SKM-1 (cell line): Measurements from ENCODE around the gene ZNF469.

Experiments
- DNase-seq: peaks from one replicate; lab custom pipeline; 2025; ENCODE audit not compliant: unreplicated experiment; lab: John Stamatoyannopoulos, UW

Gene ZNF469

DNA sequence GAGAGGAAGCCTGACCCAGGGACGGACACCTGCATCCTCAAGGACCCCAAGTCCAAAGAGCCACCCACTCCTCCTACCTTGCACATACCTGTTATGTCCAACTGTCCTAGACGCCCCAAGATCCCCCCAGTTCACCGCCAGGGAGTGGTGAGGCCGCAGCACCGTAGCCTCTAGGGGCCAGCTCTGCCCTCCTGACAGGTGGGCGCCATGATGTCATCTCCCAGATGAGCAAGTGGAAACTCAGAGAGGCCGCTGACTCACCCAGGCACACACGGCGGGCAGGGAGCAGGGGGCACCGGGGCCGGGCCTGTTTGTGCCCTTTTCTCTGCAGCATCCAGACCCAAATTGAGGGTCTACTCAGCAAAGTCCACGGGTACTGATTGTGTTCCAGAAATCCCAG, 4.8 kb upstream of the ZNF469 start:
- no peak for DNase-seq

DNA sequence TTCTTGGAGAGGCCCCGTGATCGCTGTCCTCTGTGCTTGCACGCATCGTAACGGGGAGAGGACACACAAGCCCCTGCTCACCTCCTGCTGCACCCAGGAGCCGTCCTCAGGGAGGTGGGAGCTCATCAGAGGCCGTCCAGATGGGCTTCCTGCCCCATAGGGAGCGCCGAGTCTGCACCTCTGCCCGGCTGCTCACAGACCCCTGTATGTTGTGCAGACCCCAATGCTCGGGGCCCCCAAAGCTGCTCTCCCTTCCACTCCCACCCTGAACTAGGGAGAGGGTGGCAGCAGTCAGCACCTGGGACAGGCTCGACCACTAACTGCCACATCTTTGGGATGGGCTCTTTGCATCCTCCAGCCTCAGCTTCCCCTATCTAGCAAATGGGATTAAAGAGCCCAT, 4.4 kb upstream of the ZNF469 start:
- no peak for DNase-seq

DNA sequence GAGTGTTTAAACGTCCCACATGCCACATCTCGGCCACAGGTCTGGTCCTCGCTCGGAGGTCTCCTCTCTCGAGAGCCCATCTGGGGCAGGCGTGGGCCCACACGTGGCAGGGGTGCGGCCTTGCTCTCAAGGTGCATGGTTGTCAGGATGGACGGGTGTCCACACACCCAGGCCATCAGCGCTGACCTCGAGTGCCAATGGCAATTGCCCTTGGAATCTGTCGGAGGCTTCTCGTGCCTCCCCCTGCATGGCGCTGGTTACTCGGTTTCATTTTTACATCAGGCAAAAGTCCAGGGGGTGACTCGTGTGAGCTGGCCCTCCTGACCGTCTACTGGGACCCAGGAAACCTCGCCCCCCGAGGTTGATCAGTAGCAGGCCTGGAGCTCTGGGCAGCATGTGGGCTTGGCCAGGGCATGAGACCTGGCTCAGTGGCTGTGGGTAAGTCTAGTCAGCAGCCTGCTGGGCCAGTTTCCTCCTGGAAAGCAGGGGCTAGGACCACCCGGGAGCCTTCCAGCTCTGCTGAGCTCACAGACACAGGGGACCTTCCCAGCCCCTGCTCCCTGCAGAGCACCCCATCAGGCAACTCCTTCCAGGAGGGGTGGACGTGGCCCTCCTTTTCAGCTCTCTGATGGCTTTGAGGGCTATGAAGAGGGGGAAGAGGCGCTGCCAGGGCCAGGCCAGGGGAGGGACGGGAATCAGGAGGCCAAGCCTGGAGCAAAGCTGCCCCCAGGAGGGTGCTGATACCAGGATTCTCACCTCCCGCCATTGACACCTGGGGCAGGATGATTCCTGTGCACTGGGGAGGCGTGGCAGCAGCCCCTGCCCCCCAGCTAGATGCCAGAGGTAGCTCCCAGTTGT, 3.7 kb upstream of the ZNF469 start:
- DNase-seq, result no peak

DNA sequence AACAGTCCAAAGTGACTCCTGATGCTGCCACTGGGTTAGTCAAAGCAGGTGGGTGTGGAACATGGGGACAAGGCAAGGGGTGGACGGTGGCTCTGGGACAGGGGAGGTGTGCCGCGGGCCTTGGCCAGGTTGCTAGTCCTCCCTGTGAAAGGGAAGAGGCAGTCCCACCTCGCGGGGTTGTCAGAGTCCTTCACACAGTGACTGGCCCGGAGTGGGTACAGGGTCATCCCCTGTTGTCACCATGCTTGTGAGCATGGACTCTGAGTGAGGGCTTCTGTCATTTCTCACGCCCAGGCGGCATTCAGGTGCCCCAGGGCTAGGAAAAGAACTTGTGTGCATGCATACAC, 3.1 kb upstream of the ZNF469 start:
- no peak for DNase-seq

DNA sequence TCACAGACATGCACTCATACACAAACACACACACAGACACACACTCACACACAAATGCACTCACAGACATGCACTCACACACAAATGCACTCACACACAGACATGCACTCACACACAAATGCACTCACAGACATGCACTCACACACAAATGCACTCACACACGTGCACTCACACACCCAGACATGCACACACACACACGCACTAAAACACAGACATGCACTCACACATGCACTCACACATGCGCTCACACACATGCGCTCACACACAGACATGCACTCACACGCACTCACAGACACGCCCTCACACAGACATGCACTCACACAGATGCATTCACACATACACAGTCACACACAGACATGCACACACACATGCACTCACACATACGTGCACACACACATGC, 2.7 kb upstream of the ZNF469 start:
- DNase-seq, result no peak

DNA sequence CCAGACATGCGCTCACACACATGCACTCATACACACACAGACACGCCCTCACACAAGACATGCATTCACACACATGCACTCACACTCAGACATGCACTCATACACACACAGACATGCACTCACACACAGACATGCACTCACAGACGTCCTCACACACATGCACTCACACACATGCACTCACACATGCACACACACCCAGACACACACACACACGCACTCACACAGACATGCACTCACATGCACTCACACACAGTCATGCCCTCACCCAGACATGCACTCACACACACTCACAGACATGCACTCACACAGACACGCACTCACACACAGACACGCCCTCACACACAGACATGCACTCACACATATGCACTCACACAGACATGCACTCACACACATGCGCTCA, 2.1 kb upstream of the ZNF469 start:
- no peak for DNase-seq

DNA sequence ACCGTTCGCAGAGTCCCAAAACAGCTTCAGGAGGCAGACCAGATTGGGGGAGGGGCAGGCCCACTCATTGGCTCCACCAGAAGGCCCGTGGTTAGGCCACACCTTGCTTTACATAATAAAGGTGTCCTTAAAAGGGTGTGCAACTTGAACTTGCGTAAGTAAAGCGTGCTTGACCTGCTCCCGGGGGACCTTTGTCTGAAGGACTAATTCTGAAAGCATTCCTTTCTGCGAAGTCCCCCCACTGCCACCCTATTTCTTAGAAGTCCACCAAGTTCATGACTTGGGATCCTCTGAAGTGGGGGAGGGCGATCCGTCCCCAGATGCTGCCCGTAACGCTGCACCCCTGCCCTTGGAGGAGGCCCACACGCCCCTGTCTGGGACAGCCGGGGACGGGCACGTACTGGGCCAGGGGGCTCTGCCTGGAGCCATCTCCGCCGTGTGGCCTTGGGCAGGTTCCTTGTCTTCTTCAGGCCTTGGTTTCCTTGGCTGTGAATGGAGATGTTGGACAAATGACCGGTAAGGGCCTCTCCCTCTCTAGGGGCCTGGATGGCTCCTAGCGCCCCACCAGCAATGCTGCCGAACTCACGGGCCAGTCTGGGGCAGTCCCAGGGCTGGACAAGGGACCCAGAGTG, 823 bp upstream of the ZNF469 start:
- DNase-seq, result no peak

DNA sequence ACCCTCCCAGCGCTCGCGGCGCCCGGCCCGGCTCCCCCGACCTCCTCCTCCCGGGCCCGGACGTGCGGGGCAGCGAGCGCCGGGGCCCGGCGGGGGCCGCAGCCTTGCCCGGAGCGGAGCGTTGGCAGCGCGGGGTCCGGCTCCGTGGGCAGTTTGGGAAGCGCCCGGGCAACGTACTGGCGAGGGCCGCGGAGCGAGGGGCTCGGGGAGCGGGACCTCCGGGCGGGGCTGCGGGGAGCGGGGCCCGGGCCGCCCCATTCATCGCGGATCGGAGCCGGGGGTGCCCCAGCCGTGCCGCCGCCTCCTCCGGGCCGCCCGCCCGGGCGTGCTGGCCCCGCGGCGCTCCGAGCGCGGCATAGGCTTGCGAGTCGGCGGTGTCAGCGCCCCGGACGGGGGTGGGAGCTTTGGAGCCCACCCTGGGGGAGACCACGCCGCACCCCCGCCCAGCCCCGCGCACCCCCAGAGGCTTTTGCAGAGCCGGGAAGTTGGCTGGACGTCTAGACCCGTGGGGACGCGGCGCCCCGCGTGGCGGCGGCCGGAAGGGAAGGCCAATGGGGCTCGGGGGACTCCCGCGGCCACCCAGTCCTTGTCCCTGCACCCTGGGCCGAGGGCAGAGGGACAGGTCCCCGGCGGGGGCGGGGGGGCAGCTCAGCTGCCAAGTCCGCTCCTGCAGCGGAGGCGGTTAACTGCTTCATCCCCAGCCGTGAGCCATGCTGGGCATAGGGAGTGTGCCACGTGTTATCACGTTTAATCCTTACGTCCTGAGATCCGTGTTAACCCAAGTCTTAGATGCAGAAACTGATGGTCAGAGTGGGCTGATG, 852 bp downstream of the ZNF469 start:
- no peak for DNase-seq

DNA sequence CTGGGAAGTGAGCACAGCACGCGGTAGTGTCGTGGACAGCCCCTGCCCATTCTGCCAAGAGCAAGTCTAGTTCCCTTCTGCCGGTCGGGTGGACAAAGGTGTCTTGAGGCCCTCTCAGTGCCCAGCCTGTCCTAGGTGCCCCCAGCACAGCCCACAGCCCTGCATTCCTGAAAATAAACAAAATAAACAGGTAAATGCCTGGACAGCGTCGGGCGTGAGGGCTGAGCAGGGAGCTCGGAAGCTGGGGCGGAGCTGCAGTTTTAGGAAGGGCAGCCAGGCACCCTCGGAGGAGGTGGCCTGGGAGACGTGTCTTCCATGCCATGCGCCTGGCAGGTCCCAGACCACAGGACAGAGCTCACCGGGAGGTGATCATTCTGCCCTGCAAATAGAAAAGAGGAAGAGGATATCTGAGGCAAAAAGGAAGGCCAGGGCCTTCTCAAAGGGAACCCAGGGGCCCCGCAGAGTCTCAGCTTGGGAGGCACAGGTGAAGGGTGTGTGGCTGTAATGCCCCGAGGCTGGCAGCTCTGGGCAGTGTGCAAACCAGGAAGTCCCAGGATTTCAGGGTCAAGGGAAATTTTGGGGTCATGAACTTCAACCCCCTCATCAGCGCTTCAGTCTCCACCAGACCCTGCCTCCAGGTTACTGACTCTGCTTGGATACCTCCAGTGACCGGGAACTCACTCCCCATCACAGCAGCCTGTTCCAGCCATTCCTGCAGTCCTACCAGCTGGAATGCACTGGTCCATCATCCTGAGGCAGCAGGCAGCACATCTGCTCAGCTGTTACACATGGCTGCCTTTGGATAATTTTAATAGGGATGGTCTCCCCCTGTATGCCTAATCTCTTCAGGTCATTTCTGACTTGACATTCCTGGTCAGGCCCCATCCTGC, 1.7 kb downstream of the ZNF469 start:
- DNase-seq, result peak; percentile 34

DNA sequence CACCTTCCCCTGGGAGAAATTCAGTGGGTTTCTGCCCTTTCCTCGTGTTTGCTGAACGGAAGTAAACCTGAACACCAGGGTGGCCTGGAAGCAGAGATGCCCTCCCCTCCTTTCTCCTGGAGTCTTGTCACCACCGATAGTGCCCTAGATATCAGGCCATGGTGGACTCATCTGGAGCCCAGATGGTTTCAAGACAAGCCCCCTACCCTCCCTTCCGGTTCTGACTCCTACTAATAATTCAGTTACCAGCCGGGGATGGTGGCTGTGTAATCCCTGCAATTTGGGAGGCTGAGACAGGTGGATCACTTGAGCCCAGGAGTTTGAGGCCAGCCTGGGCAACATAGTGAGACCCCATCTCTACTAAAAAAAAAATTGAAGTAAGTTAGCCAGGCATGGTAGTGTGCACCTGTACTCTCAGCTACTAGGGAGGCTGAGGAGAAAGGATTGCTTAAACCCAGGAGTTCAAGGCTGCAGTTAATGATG, 2.4 kb downstream of the ZNF469 start:
- no peak for DNase-seq

DNA sequence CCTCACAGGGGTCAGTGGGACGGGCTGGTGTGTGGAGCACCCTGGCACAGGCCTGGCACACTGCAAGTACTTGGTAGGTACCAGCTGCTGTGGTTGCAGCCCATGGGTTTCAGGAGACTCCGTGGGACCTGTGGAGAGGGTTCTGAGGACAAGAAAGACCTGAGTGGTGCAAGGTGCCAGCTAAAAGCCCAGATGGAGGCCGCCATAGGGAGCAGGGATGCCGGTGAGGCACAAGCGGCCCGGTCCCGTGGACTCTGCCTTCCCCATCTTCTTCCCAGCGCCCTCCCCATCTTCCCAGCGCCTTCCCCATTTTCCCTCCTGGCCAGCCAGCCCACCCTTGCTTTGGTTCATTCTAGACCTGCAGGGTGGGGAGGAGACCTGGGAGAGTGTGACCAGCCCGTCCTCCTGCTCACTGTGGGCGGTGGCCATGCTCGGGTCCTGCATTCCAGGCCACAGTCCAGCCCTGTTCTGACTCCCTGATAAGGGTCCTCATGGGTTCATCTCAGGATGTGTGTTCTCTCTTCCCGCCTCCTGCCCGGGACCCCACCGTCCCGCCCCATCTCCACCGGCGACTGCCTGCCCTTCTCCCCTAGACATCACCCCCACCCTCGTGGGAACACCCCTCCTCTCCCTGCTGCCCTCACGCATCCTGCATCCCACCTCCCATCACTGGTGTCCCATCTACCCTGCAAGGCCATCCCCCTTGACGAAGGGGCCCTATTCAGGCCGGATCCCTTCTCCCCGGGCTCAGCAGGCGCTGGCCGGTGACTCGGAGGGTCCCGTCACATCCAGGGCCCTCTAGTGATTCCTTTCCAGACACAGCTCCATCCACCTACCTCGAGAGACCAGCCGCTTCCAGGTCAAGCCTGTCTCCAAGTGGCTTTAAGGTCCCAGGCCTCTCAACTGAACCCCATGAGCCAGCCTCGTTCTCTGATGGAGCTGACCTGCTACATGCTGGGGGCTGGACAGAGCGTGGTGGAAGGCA, 3.4 kb downstream of the ZNF469 start:
- DNase-seq, result no peak

DNA sequence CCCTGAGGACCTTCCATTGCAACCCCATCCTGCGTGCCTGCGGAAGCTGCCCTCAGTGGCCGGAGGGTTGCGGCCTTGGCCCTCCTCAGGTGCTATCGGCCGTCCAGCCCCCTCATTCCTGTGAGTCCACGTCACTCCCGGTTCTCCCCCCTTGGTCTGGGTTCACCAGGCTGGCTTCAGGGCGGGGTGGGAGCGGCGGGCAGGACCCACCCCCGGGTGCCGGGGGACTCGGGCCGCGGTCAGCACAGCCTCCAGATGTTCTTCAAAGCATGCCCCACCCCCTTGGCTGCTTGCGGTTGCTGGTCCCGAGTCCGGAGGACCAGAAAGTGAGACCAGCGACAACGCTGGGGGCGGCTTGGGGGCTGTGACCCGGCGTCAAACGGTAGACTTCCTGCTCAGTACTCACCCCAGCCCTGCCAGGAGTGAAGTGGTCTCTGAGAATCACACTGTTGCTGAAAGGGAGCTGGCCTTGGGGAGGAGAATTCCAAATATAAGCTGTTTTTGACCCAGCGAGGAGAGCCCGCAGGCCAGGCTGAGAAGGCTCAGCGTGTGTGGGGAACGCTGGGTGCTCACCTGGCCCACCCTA, 4.5 kb downstream of the ZNF469 start:
- no peak for DNase-seq

DNA sequence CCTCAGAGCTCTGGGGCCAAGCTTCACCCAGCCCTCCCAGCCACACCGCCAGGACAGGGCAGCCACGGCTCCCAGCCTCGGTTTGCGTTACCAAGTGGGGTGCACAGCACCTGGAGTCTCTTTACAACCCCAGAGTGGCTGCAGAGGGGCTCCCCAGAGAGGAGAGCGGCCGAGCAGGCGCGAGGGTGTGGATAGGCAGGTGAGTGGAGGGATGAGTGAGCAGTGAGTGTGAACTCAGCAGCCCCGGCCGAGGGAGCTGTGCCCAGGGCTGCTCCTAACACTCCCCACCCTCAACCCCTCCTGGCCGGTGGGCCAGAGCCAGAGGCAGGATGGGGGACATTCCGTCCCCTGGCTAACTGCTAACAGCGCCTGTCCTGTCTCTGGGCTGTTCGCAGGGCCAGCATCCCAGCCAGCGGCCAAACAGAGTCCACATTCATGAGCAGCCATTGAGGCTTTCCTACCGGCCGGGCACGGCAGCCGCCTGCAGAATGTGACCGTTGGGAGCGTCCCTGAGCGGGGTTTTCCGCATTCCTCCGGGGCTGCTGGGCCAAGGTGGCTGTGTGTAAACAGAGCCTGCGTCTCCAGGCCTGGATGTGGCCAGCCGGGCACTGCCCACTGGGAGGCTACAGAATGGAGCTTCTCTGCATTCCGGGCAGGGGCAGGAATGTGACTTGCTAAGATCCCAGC, 5.3 kb downstream of the ZNF469 start:
- DNase-seq, result no peak

DNA sequence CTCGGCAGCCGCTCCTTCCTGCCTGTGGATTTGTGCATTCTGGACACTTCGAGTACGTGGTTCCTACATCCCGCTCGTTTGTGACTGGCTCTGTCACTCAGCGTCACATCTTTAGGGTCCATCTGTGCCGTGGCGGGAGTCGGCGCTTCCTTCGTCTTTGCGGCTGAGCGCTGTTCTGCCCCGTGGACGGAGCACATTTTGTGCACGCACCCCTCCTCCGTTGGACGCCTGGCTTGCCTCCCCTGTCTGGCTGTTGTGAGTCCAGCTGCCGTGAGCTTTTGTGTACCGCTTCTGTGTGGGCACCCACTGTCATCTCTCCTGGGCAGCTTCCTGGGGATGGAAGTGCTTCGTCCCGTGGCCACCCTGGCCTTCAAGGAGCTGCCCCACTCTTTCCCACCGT, 6.4 kb downstream of the ZNF469 start:
- DNase-seq, result no peak

DNA sequence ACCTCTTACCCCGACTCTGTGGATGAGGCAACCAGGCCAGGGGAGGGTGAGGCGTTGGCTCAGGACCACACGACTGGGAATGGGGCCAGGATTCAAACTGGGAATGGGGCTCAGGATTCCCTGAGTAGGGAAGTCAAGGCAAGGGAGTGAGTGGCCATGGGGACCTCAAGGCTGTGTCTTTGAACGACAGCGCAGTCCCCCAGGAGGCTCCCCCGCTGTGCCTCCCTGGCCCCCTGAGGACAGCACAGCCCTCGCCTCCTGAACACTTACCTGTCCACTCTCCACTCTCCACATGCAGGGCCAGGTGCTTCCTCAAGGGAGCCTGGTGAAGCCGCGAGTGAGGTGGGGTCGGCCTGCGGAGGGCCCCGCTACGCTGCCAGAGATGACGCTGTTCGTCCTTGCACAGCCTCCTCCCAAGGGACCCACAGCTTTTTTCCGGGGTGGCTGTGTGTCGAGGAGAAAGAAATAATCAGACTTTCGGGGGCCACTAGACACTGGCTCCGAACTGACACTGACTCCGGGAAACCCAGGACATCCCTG, 6.9 kb downstream of the ZNF469 start:
- no peak for DNase-seq

DNA sequence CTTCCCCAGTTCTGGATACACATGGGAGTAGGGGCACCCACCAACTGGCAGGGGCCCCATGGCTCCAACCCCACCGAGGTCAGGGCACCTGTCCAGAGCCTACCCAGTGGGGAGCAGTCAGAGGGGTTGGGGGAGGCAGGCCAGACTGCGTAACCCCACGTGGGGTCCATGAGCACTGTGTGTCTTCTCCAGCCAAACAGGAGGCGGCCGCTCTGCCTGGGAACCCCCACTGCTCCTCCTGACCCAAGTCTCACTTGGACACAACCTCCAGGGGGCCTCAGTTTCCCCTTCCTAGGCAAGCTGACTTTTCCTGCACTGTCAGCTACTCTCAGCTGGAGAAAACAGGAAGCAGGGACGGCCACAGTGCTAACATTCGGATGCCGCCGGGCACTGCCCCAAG, 7.5 kb downstream of the ZNF469 start:
- DNase-seq, result no peak

DNA sequence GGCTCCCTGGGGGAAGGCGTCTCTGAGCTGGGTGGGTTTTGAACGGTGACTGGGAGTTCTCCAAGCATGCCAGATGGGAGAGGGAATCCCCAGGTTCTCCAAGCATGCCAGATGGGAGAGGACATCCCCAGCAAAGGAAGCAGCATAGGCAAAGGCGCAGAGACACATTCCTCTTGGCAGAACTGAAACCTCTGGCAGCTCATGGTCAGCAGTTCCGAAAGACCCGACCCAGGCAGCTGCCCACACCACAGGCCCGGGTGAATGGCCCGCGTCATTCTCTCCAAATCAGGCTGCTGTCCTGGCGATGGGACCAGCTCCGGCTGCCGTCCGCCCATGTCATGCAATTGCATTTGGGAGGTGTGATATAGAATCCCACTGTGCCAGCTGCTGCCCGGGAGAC, 8.0 kb downstream of the ZNF469 start:
- DNase-seq, result no peak

DNA sequence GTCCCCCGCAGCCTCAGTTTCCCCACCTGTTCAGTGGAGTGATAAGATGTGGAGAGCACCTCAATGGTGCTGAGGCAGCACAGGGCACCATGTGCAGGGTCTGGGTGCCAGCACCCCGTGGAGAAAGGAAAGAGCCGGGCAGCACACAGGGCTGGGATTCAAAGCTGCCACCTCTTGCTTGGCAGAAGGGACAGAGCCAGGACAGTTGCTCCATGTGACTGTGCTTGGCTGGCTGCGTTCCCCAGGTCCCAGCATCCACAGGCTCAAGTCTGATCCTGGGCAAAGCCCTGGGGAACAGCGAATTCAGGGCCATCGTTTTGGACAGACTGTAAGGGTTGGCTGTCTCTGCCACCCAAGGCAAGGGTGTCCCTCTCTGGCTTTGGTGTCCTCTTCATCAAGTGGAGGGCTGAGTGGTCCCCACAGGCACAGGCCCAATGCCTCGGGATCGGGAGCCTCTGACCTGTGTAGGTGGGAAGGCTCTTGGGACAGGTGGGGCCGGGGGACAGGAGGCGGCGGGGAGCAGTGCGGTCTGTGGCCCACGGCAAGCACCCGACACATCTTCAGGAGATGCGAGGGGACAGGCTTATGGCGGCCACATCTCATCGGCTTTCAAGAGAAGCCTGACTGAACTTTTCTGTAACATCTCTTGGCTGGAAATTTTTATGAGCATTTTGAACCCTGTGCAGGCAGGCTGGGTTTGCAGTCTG, 8.5 kb downstream of the ZNF469 start:
- no peak for DNase-seq
